IMR-90 (cell line): Measurements from ENCODE around the gene CYREN. TPM values are rescaled to one million over a fixed set of nuclear protein-coding genes. Genes with fewer than 3 reads are reported as not detected.

ENCODE experiments used
- ATAC-seq: fragments of 200-7000 bp; cut with Tn5 transposase; 2 replicates; pipeline ENCODE4 v1.9.1; 2020; ENCODE audit warnings: low read depth, mild to moderate bottlenecking, moderate library complexity
- BruUV-seq: library from RNA; stranded (reverse); fragments of 400-500 nt; replicated peaks from 2 replicates; lab custom pipeline; 2021; lab: Mats Ljungman, UMichigan
- CTCF ChIA-PET: fragments of 300-600 bp; formaldehyde crosslinking; extraction: SDS; loops from one replicate; lab custom pipeline; 2021; ENCODE audit warnings: antibody characterized with exemption; lab: Yijun Ruan, JAX
- POLR2A ChIA-PET: fragments of 300-600 bp; sonication (Branson Sonifier 250); formaldehyde crosslinking; loops from one replicate; lab custom pipeline; 2022; ENCODE audit warnings: antibody characterized with exemption; ENCODE audit not compliant: unreplicated experiment; lab: Charles Lee
- DNase-seq: peaks from one replicate; pipeline ENCODE4 v3.0.0; 2013
- H2AFZ ChIP-seq: replicated peaks from 2 replicates; pipeline ENCODE3; 2013; ENCODE audit warnings: low read length, mild to moderate bottlenecking; ENCODE audit not compliant: poor library complexity
- H2AK5ac ChIP-seq: 2 replicates; pipeline ENCODE4 v1.6.1; 2013; ENCODE audit warnings: low read depth, low read length, inconsistent platforms
- H2AK9ac ChIP-seq: replicated peaks from 2 replicates; pipeline ENCODE3; 2013; ENCODE audit warnings: mild to moderate bottlenecking, low read depth, low read length, moderate library complexity; ENCODE audit not compliant: poor library complexity
- H2BK120ac ChIP-seq: 2 replicates; pipeline ENCODE4 v1.6.1; 2013; ENCODE audit warnings: low read depth, low read length, inconsistent platforms
- H2BK15ac ChIP-seq: 3 replicates; pipeline ENCODE4 v1.6.1; 2013; ENCODE audit warnings: low read depth, low read length, inconsistent platforms
- H2BK20ac ChIP-seq: 2 replicates; pipeline ENCODE4 v1.6.1; 2013; ENCODE audit warnings: low read depth, mild to moderate bottlenecking, inconsistent platforms, low read length, moderate library complexity
- H2BK5ac ChIP-seq: 2 replicates; pipeline ENCODE4 v1.6.1; 2013; ENCODE audit warnings: mild to moderate bottlenecking, low read depth, low read length, inconsistent platforms; ENCODE audit not compliant: poor library complexity, severe bottlenecking
- H3K14ac ChIP-seq: replicated peaks from 2 replicates; pipeline ENCODE4 v1.6.1; 2013; ENCODE audit warnings: low read depth, low read length, inconsistent platforms
- H3K18ac ChIP-seq: 2 replicates; pipeline ENCODE4 v1.6.1; 2013; ENCODE audit warnings: low read depth, low read length, control low read depth
- H3K23ac ChIP-seq: 2 replicates; pipeline ENCODE4 v1.6.1; 2013; ENCODE audit warnings: low read depth, low read length, inconsistent platforms
- H3K27ac ChIP-seq: 2 replicates; pipeline ENCODE4 v1.5.1; 2013; ENCODE audit warnings: mild to moderate bottlenecking, control low read depth, low read length; ENCODE audit not compliant: insufficient read depth
- H3K27me3 ChIP-seq: 2 replicates; pipeline ENCODE4 v1.6.1; 2013; ENCODE audit warnings: low read length; ENCODE audit not compliant: control insufficient read depth, insufficient read depth
- H3K36me3 ChIP-seq: 2 replicates; pipeline ENCODE4 v1.6.1; 2013; ENCODE audit warnings: low read length, mixed read lengths; ENCODE audit not compliant: control insufficient read depth, insufficient read depth
- H3K4ac ChIP-seq: 2 replicates; pipeline ENCODE4 v1.6.1; 2013; ENCODE audit warnings: low read depth, low read length, inconsistent platforms
- H3K4me1 ChIP-seq: 2 replicates; pipeline ENCODE4 v1.6.1; 2013; ENCODE audit warnings: low read length, mixed read lengths; ENCODE audit not compliant: control insufficient read depth, insufficient read depth
- H3K4me2 ChIP-seq: 2 replicates; pipeline ENCODE4 v1.6.1; 2013; ENCODE audit warnings: low read depth, mild to moderate bottlenecking, control low read depth, low read length, moderate library complexity
- H3K4me3 ChIP-seq: 2 replicates; pipeline ENCODE4 v1.5.1; 2013; ENCODE audit warnings: low read depth, mild to moderate bottlenecking, control low read depth, low read length, moderate library complexity; ENCODE audit not compliant: insufficient read depth
- H3K56ac ChIP-seq: 2 replicates; pipeline ENCODE4 v1.6.1; 2013; ENCODE audit warnings: low read length, inconsistent platforms; ENCODE audit not compliant: insufficient read depth; ENCODE audit errors: extremely low read depth
- H3K79me1 ChIP-seq, 2 experiments: 2 replicates each; pipeline ENCODE4 v1.6.1; 2013; ENCODE audit warnings: low read length in 2 of 2, inconsistent platforms in 1 of 2, low read depth in 1 of 2
- H3K9ac ChIP-seq: 2 replicates; pipeline ENCODE4 v1.6.1; 2013; ENCODE audit warnings: low read depth, low read length, control low read depth
- H3K9me1 ChIP-seq: 2 replicates; pipeline ENCODE4 v1.6.1; 2013; ENCODE audit warnings: low read length, inconsistent platforms; ENCODE audit not compliant: insufficient read depth
- H3K9me3 ChIP-seq: 2 replicates; pipeline ENCODE4 v1.6.1; 2013; ENCODE audit warnings: low read length; ENCODE audit not compliant: control insufficient read depth, insufficient read depth
- H4K20me1 ChIP-seq: 2 replicates; pipeline ENCODE4 v1.6.1; 2013; ENCODE audit warnings: low read length, inconsistent platforms; ENCODE audit not compliant: insufficient read depth
- H4K5ac ChIP-seq: 2 replicates; pipeline ENCODE4 v1.6.1; 2013; ENCODE audit warnings: mild to moderate bottlenecking, low read depth, low read length, control low read depth
- H4K8ac ChIP-seq, 2 experiments: 2 replicates each; pipeline ENCODE4 v1.6.1; 2013; ENCODE audit warnings: low read depth in 2 of 2, low read length in 2 of 2, control low read depth in 1 of 2, inconsistent platforms in 1 of 2
- H4K91ac ChIP-seq: 2 replicates; pipeline ENCODE4 v1.6.1; 2013; ENCODE audit warnings: low read depth, low read length, inconsistent platforms; ENCODE audit not compliant: insufficient read depth
- BHLHE40 ChIP-seq: fragments of 150-350 bp; IDR thresholded peaks from 2 replicates; pipeline ENCODE4 v1.6.1; 2016; ENCODE audit warnings: mild to moderate bottlenecking, low read depth, low read length
- CHD1 ChIP-seq: IDR thresholded peaks from 2 replicates; pipeline ENCODE4 v1.6.1; 2012; ENCODE audit warnings: low read depth, low read length, improper control_type of control experiment
- ELK1 ChIP-seq: fragments of 150-350 bp; IDR thresholded peaks from 2 replicates; pipeline ENCODE4 v1.6.1; 2016; ENCODE audit warnings: low read depth, mild to moderate bottlenecking, low read length, moderate library complexity, borderline replicate concordance
- FOS ChIP-seq: fragments of 150-350 bp; IDR thresholded peaks from 2 replicates; pipeline ENCODE4 v1.6.1; 2016; ENCODE audit warnings: low read depth, low read length
- MAZ ChIP-seq: IDR thresholded peaks from 2 replicates; pipeline ENCODE4 v1.6.1; 2012; ENCODE audit warnings: low read depth, mild to moderate bottlenecking, low read length, improper control_type of control experiment, moderate library complexity, borderline replicate concordance
- MXI1 ChIP-seq: IDR thresholded peaks from 2 replicates; pipeline ENCODE4 v1.6.1; 2012; ENCODE audit warnings: low read depth, mild to moderate bottlenecking, low read length, moderate library complexity, borderline replicate concordance
- NFE2L2 ChIP-seq: fragments of 150-350 bp; IDR thresholded peaks from 2 replicates; pipeline ENCODE4 v1.6.1; 2016; ENCODE audit warnings: low read depth, mild to moderate bottlenecking, low read length
- POLR2A ChIP-seq: IDR thresholded peaks from 2 replicates; pipeline ENCODE4 v1.6.1; 2012; ENCODE audit warnings: mild to moderate bottlenecking, low read depth, low read length
- RAD21 ChIP-seq: IDR thresholded peaks from 2 replicates; pipeline ENCODE4 v1.6.1; 2012; ENCODE audit warnings: low read length, improper control_type of control experiment
- RCOR1 ChIP-seq: IDR thresholded peaks from 2 replicates; pipeline ENCODE4 v1.6.1; 2012; ENCODE audit warnings: mild to moderate bottlenecking, low read length, improper control_type of control experiment; ENCODE audit not compliant: insufficient replicate concordance
- RFX5 ChIP-seq: IDR thresholded peaks from 2 replicates; pipeline ENCODE4 v1.8.0; 2012; ENCODE audit warnings: low read depth, mild to moderate bottlenecking, low read length, moderate library complexity
- SMC3 ChIP-seq: fragments of 150-350 bp; IDR thresholded peaks from 2 replicates; pipeline ENCODE4 v1.6.1; 2016; ENCODE audit warnings: low read depth, mild to moderate bottlenecking, antibody characterized with exemption, low read length, moderate library complexity
- USF2 ChIP-seq: fragments of 150-350 bp; IDR thresholded peaks from 2 replicates; pipeline ENCODE4 v1.6.1; 2017; ENCODE audit warnings: mild to moderate bottlenecking, antibody characterized with exemption, low read length, low read depth
- WGBS, 2 experiments: methylation state at CpG; one replicate each; pipeline versions ENCODE4 v1.1.5 to v1.1.7; 2013; ENCODE audit warnings: missing lambda C conversion rate in 2 of 2; ENCODE audit not compliant: insufficient read length in 1 of 2; ENCODE audit errors: extremely low coverage in 2 of 2; 5-methylcytosine and 5-hydroxymethylcytosine counted together
- dilution Hi-C: fragments of 300-500 bp; cut with HindIII; formaldehyde crosslinking; loops from one replicate; pipeline ENCODE4 v1.14.3; 2018; ENCODE audit warnings: low sequenced_read_pairs; ENCODE audit not compliant: unreplicated experiment
- in situ Hi-C: fragments of 300-500 bp; cut with MboI; formaldehyde crosslinking; loops from 3 replicates; pipeline ENCODE4 v1.14.3; 2019; ENCODE audit warnings: low sequenced_read_pairs, inconsistent platforms, mixed read lengths
- intact Hi-C: fragments of 100-400 bp; cut with micrococcal nuclease; formaldehyde crosslinking; loops from 2 replicates; pipeline ENCODE4 v1.10.0; 2022
- polyA plus RNA-seq, 3 experiments: library from polyadenylated mRNA; depleted of rRNA; stranded (reverse); fragments of >200 nt; gene quantifications; 2 replicates each; pipeline ENCODE4 v1.2.3, GENCODE V29; 2012; ENCODE audit warnings: low replicate concordance in 1 of 3
- total RNA-seq: library from RNA; depleted of rRNA; stranded (reverse); fragments of >200 nt; gene quantifications from 2 replicates; pipeline ENCODE4 v1.2.3, GENCODE V29; 2012

The CYREN gene
- total and polyA plus RNA-seq, 2 of the 4 experiments (the other 2 are of a cell fraction): 26.5 to 29.2 TPM

- Histone ChIP-seq H3K4me2 (no peak overlapping the region), H3K9me3 (no peaks in the 10 kb centered on the region), H2AFZ (peak overlapping the region; percentile 67), H3K9ac (no peak overlapping the region), H3K4ac (peak overlapping the region; percentile 65; the same call in 1 of the 2 replicates), H4K5ac (no peak overlapping the region; the same call in 1 of the 2 replicates), H2AK9ac (peak overlapping the region; percentile 83), H2BK15ac (peak overlapping the region; percentile 24; the same call in 1 of the 3 replicates), H3K36me3 (peaks cover 24% of the 10 kb centered on the region), H3K79me1 (peaks cover 0 to 11% of the 10 kb centered on the region in 2 experiments; a peak in 1 of 4 replicates), H2BK5ac (peak overlapping the region; percentile 69), H4K20me1 (no peaks in the 10 kb centered on the region), H2AK5ac (peak overlapping the region; percentile 39; the same call in 1 of the 2 replicates), H3K56ac (no peak overlapping the region), H3K27ac (peak overlapping the region; percentile 40; the same call in 1 of the 2 replicates), H2BK120ac (peak overlapping the region; percentile 60), H3K9me1 (peaks cover 11% of the 10 kb centered on the region), H3K23ac (no peak overlapping the region), H4K91ac (peak overlapping the region; percentile 49; the same call in 1 of the 2 replicates), H3K14ac (0 out of 2 replicates have a peak overlapping the region, but pooled peaks have one; percentile 52), H2BK20ac (peak overlapping the region; percentile 84; the same call in 1 of the 2 replicates), H3K4me3 (no peak overlapping the region), H3K4me1 (peaks cover 13% of the 10 kb centered on the region), H3K27me3 (no peaks in the 10 kb centered on the region), H4K8ac (peak overlapping the region in 1 of 2 experiments; percentile 84; a peak in 2 of 4 replicates), H3K18ac (peak overlapping the region; percentile 8; the same call in 1 of the 2 replicates)
- ChIA-PET POLR2A (no interaction called here), CTCF (no interaction called here)
- 0 out of 2 replicates have a peak, but pooled peaks have one; percentile 7 for TF ChIP-seq FOS
- TF ChIP-seq USF2: no peak
- TF ChIP-seq POLR2A: no peak; the same call in 1 of the 2 replicates
- TF ChIP-seq ELK1: no peak
- TF ChIP-seq MXI1: peak; percentile 39; the same call in 1 of the 2 replicates
- no peak for TF ChIP-seq RFX5
- TF ChIP-seq CHD1: no peak
- TF ChIP-seq MAZ: peak; percentile 93
- no peak for TF ChIP-seq RAD21
- 0 out of 2 replicates have a peak, but pooled peaks have one; percentile 5 for TF ChIP-seq BHLHE40
- peak; percentile 73 for TF ChIP-seq RCOR1
- TF ChIP-seq SMC3: no peak
- TF ChIP-seq NFE2L2: 0 out of 2 replicates have a peak, but pooled peaks have one; percentile 15
- intact Hi-C loops (loop anchor here (1.0 kb wide), 1 partner anchor 45 kb away; the partner anchor contains the start of gene TMEM140), in situ Hi-C loops (no loop called here), dilution Hi-C loops (no loop called here)
- BruUV-seq: no TSS peak
- peak; percentile 98 for ATAC-seq
- peak; percentile 97 for DNase-seq
- no CpG with 5 or more reads among the region's 10 CpGs for WGBS, 2 experiments
Observed at GRCh38 chr7:135193615-135194081, 23.1 kb upstream of the CYREN start.
